Activated T-cell treated with anti-CD3 and anti-CD28 coated beads for 1 hour (primary cell): ENCODE results near the gene LGR6.
"Not testable (repeated sequence)": the region's sequence is repeated elsewhere in the genome, so short reads cannot be mapped to it uniquely, and the experiment has no call there.

ENCODE experiments used
- DNase-seq: peaks from one replicate; pipeline ENCODE4 v3.0.0-alpha.2; 2020; ENCODE audit warnings: low read depth

LGR6 gene

DNA sequence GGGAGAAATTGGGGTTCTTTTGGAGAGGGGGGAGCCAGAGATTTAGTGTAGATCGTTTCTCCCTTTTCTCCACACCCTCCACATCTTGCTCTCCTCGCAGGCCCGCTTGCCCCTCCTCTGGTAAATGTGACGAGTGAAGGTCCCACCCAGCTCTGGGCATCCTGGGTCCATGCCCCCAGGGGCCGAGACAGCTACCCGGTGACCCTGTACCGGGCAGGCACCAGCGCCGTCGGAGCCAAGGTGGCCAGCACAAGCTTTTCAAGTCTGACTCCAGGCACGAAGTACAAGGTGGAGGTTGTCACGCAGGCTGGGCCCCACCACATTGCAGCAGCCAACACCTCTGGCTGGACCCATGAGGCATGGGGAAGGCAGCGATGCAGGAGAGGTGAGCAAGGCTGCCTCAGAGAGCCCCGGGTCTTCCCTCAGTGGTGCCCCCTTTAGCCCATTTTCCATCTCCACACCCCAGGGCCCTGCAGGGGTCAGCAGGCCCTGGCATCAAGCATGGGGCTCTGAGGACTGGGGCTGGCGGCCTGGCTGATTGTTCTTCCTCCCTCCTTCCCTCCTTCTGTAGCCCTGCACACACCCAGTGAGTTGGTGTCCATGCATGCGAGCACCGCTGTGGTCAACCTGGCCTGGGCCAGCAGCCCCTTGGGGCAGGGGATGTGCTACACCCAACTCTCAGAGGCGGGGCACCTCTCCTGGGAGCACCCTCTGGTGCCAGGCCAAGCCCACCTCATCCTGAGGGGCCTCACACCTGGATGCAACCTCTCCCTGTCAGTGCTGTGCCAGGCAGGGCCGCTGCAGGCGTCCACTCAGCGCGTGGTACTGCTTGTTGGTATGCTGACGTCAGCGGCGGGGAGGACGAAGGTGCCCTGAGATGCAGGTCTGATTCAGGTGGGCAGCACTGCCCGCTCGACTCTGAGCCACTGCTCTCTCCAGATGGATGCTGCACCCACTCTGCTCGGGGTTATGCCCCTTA, 16.4 kb upstream of the LGR6 start:
- no peak for DNase-seq

DNA sequence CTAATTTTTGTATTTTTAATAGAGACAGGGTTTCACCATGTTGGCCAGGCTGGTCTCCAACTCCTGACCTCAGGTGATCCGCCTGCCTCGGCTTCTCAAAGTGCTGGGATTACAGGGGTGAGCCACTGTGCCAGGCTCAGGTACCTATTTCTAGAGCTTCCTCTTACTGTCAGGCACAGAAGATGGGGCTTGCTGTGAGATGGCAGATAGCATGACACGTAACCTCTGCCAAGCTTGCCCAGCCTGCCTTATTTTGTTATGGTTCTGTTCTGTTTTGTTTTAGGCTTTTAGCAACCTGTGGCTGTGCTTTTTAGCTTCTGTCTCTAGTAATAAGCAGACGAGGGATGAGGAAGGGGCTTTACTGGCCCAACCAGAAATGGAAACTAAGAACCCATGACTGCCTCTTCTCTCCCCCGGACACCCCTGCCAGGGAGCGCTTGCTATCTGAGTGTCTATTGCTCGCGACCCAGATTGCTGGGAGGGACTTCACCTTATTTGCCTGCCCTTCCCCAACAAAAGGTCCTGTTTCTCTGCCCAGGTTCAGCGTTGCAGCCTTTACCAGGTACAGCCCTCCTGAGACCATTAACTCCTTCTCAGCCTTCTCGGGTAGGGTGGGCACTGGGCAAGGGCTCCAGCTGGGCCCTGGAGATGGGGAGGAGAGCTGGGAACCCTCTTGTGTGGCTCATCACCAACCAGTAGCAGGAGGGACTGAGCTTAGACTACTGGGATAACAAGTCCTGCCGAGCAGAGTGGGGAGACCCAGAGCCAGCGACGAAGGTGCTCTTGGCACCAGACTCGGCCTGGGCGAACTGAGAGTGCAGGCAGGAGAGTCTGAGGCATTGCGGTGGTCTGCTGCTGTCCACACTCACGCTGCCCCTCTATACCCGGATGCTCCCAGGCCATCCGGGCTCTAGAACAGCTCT, 13.5 kb upstream of the LGR6 start:
- no peak for DNase-seq

DNA sequence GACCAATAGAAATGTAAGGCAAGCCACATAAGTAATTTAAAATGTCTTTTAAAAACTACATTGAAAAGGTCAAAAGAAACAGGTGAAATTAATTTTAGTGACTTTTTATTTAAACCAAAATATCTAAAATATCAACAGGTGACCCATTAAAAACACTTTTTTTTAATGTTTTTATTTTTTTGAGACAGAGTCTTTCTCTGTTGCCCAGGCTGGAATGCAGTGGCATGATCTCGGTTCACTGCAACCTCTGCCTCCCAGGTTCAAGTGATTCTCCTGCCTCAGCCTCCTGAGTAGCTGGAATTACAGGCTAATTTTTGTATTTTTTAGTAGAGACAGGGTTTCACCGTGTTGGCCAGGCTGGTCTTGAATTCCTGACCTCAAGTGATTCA, 12.9 kb upstream of the LGR6 start:
- DNase-seq: not testable (repeated sequence)

DNA sequence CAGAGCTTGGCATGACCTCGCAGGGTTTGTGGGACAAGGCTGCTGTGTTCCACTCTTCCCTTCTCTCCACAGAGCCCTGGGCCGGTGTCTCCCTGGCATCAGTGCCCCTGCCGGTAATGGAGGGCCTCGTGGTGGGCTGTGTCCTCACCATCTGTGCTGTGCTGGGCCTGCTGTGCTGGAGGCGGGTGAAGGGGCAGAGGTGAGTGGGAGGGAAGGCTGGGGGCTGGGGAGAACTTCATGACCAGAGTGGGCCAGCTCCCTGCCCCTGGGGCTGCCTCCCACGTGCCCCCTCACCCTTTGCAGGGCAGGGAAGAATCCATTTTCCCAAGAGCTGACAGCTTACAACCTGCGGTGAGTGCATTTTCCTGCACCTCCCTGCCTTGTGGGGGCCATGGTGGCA, 12.0 kb upstream of the LGR6 start:
- no peak for DNase-seq

DNA sequence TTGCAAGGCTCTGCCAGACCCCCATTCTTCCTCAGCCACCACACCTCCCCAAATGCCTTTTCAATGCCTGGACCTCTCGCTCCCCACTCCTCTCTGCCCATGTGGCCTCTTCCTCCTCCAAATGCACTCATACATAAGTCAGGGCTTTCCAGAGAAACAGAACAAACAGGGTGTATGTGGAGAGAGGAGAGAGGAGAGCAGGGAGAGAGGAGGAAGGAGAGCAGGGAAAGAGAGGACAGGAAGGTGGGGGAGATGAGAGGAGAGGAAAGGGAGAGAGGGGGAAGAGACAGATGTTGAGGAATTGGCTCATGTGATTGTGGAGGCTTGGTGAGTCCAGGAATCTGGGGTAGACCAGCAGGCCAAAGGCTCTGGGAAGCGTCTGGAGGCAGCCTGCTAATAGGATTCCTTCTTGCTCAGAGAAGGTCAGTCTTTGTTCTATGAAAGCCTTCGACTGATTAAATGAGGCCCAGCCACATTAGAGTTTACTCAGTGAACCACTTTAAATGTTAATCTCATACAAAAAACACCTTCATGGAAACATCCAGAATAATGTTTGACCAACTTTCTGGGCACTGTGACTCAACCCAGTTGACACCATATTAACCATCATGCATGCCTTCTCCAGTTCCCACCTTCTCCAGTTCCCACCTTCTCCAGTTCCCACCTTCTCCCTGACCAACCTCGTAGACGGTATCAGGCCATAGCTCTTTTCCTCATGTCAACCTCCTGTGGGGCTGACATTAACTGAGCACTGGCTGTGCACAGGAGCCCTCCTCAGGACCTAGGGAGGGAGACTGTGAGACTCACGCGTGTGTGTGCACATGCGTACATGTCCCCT, 11.3 kb upstream of the LGR6 start:
- DNase-seq: no peak

DNA sequence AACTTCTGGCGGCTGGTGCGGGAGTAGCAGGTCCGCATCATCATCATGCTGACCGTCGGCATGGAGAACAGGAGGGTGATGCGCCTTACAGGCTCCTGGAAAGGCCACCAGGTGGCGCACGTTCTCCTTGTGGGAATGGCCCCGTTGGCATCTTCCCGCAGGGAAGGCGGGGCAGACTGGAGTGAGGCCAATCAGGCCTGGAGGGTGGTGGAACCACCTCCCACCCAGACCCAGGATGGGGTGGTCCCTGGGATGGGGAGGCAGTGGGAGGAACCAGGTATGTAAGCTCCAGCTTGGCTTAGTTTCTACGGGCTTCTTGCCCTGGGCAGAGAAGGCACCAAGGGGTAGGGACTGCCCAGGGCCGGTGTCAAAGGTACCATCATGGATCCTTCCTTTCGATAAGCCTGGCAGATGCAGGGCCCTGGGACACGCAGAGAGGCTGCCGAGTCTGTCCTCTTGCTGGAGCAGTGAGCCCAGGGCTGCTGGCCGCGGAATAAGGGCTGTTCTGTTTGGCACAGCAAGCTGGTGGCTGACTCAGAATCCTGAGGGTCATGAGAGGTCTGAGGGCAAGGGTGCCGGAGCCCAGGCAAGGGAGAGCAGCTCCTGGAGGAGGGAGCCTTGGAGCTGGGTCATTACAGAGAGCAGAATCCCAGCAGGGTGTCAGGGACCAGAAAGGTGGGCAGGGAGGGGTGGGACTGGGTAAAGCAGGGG, 8.7 kb upstream of the LGR6 start:
- peak; percentile 62 for DNase-seq

DNA sequence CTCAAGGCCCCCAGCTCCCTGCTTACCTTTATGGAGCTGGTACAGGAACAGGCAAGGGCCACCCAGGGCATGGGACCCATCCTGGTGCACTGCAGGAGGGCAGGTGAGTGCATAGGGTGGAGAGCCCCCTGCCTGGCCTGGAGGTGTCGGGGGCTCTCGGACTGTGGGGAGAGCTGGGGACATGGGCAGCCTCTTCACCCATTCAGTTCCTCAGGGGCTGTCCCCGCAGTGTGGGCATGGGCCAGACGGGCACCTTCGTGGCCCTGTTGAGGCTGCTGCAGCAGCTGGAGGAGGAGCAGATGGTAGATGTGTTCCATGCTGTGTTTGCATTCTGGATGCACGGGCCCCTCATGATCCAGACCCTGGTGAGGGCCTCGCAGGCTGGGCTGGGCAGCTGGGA, 7.3 kb upstream of the LGR6 start:
- no peak for DNase-seq

DNA sequence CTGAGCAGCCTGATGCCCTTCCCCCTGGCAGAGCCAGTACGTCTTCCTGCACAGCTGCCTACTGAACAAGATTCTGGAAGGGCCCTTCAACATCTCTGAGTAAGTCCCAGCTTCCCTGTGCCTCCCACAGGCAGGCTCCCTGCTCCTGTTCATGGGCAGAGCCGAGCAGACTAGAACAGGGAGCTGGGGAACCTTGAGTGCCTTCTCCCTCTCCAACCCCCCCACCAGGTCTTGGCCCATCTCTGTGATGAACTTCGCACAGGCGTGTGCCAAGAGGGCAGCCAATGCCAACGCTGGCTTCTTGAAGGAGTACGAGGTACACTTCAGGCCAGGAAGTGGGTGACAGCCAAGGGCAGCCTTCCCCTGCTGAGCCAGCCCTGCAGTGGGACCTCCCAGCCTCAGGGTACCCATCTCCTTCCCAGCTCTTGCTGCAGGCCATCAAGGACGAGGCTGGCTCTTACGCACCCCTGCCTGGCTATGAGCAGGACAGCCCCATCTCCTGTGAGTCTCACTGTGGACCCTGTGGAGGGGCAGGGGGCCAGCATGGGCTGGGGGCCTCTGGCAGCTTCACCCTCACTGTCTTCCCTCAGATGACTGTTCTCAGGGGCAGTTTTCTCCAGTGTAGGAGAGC, 6.4 kb upstream of the LGR6 start:
- DNase-seq: no peak

DNA sequence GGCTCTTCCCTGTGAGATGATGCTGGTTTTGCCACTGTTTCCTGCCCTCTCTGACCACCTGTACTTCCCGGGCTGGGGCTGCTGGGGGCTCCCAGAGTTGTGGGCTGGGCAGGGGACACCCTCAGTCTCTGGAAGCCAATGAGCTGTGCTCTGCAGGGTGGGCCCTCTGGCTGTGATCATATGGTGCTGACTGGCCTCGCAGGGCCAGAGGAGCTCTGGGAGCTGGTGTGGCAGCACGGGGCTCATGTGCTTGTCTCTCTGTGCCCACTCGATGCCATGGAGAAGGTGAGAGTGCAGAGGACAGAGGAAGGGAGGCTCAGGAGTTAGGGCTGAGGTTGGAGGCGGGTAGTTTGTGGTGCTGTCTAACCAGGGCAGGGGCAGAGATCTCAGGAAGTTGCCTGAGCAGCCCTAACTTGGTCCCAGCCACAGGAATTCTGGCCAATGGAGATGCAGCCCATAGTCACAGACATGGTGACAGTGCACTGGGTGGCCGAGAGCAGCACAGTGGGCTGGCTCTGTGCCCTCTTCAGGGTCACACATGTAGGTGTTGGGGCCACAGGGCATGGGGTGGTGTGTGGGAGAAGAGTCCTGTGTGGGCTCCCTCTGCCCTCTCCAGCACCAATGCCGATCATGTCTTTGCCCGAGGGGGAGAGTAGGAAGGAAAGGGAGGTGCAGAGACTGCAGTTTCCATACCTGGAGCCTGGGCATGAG, 5.7 kb upstream of the LGR6 start:
- DNase-seq: no peak

DNA sequence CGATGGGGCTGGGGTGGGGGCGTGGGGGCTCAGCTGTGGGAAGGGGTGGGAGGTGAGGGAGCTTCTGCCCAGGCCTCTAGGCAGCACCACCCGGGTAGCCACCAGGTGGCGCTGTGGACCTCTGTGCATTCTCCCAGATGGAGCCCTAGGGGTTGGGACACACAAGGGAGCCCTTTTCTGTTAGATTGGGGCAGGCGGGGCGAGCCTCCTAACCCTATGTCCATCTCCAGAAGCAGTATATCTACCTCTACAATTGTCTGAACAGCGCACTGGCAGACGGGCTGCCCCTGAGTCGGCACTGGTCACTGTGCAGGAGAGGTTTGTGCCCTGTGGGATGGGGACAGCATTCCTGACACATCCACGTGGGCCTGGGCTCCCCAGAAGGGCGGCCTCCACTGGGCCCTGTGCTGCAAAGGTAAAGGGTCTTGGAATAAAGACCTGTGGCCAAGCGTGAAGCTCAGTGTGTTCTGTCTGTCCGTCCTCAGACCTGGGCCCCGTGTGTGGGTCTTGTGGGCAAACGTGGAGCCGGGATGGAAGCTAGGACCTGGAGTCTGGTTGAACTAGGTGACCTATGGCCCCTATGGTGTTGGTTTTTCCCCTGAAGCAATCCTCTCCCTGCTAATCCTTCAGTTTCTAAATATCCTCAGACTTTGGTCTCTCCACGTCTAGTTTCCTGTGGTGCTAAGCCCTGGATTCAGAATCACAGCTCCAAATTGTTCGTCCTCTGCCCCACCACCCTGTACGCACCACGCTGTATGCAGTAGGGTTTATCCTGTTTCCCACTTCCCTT, 4.4 kb upstream of the LGR6 start:
- DNase-seq: peak; percentile 82

DNA sequence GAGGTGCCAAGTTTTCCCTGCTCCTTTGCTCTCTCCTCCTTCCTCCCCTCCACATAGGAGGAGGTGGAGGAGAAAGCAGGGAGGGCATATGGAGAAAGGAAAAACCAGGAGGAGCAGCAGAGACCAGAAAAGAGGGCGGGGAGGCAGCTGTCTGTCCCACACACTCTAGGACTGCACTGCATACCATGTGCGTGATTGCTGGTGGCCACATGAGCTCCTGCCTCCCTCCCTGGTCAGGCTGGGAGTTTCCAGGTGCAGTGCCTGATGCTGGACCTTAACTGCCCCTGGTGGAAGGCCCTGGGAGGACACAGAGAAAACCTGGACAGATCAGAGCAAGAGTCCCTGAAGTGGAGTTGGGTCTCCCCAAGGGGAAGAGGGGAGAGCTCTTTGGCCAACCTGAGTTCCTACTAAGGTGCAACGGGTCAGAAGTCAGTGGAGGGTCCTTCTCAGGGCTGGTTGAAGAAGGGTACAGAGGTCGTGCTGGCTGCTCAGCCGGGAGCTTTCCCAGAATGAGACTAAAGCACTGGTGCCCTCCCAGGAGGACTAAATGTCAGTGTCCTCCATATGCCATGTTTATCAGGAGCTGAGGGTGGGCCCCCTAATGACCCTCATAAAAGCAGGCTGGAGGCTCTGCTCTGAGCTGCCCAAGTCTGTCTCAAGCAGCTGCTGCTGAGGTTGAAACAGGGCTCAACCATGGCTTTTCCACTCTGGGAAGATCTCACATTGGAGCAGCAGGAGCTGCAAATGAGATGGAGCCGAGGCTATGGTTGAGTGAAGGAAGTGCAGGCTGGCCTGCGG, 3.5 kb upstream of the LGR6 start:
- DNase-seq: no peak

DNA sequence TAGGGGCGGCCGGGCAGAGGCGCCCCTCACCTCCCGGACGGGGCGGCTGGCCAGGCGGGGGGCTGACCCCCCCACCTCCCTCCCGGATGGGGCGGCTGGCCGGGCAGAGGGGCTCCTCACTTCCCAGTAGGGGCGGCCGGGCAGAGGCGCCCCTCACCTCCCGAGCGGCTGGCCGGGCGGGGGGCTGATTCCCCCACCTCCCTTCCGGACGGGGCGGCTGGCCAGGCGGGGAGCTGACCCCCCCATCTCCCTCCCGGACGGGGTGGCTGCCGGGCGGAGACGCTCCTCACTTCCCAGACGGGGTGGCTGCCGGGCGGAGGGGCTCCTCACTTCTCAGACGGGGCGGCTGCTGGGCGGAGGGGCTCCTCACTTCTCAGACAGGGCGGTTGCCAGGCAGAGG, 2.2 kb upstream of the LGR6 start:
- not testable (repeated sequence) for DNase-seq

DNA sequence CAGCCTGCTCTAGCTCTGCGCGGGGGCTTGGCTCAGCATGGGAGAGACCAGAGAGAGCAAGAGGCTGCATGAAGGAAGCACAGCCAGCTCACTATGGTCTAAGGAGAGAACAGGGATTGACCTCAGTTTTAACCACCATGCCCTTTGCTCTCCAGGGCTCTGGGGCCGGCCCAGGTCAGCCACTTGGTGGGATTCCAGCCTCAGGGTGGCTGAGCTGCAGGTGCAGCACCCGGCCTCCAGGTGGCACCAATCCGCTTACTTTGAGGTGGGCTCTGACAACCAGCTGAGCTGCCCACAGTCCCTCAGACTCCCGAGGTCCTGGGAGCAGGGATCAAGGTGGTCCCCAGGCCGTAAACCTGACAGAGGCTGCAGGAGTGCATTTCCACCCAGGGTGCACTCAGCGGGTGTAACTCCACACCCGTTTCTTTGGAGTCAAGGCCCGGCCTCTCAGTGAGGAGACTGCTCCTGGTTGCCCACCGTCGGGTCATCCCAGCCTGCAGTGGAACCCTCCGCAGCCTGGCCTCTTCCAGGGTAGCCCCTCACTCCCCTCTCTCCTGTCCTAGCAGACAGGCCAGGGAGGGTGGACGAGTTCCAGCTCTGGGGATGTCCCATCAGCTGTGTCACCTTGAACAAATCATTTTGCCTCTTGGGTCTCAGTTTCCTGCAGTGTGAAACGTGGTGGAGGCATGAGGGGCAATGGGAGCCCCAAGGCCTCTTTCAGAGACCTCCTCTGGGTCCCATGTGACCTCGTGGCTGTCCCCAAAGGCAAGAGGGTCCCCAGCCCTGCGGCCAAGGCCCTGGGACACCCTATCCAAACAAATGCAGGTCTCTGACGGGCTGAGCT, 607 bp upstream of the LGR6 start:
- DNase-seq: peak; percentile 43

DNA sequence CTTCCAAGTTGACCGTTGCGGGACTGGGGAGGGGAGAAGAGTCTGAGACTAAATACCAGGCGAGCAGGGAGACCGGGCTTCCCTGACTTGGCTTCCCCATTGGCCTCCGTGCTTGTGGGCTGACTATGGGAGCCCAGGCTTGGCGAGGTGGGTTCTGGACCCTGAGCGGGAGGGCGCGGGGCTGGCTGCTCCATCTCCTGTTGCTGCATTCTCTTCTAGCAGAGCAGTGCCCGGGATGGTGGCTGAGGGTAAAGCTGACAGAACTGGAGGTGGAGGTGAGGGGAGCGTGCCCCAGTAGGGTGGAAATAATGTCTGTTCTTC, 689 bp downstream of the LGR6 start:
- no peak for DNase-seq

DNA sequence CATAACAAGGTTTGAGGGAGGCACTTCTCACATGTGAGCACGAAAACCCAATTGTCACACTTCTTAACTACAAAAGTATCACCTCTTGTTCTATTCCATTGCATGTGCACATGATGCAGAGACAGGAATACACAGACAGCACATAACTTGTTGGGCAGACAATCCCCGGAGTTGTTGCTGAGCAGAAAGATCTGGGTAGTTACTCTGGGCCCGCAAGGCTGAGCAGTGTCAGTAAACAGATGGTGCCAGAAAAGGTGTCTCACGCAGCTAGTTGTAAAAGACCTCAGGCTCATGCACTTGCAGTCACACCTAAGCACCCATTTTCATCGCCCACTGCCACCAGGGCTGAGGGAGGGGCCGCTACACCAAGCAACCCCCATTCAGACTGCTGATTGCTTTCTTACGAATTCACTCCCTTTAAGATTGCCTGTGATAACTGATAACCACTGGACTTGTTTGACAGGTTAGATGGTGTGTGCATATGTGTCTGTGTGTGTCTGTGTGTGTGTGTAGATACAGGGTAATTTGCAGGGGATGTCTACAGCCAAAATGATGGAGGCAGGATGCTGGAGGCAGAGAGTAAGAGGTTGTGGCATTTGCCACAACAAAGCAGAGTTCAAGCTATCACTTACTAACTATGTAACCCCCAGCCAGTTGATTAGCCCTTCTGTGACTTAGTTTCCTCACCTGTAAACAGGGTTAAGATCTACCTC, 4.2 kb downstream of the LGR6 start:
- no peak for DNase-seq

DNA sequence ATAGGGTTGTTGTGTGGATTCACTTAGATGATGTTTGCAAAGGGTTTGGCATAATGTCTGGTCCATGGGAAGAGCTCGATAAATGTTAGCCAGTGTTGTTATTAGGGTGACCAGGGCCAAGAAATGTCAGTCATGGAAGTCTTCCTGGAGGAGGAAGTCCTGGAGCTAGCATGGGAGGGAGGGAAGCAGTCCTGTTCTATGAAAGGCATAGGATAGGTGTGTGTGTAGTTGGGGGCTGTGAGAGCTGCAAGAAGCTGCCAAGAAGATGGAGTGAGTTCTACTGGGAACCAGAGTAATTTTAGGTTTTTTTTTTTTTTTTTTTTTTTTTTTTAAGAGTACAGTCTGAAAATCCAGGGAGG, 4.7 kb downstream of the LGR6 start:
- no peak for DNase-seq
